Activated CD8-positive, alpha-beta memory T cell treated with anti-CD3 and anti-CD28 coated beads, Interleukin-2, amount 50 U/mL, for 24 hours (primary cell): Measurements from ENCODE around the gene MPO.

Experiments
- DNase-seq: peaks from one replicate; pipeline ENCODE4 v3.0.0-alpha.2; 2020; ENCODE audit errors: extremely low read depth

MPO gene

GRCh38 chr17:58264407-58265103 is 16.2 kb downstream of the MPO start:
- no peak for DNase-seq

- DNase-seq, result no peak
These were observed 17.0 kb downstream of the MPO start for GRCh38 chr17:58263773-58264172.

- DNase-seq, result no peak
These were observed 18.6 kb downstream of the MPO start for GRCh38 chr17:58262149-58262548.

DNA sequence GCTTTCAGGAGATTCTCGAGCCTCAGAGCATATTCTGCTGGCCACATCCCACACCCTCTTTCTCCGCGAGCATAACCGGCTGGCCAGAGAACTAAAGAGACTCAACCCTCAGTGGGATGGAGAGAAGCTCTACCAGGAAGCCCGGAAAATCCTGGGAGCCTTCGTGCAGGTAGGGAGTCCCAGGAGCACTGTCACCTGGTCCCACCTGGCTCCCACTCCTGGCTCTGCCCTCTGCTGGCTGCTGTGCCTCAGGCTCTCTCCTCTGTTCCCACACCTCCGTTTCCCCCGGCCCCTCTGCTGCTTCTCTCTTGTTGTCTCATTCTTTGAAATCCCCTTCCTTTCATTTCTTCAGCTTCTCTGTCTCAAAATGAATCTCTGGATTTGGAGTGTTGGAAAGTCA is 25.9 kb downstream of the MPO start:
- no peak for DNase-seq

DNA sequence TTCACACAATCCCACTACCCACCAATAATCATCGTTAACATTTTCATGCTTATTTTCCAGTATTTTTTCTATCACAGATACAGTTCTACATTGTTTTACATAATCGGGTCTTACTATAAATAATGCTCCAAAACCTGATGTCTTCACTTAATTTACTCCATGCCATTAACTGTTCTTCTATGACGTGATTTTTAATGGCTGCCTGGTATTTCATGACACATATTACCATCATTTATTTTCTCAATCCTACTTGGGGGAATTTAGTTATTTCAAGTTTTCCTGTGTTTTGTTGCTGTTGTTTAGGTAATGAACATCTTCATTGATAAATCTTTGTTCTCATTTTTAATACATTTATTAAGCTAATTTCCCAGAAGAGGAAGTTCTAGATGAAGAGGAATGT is 27.7 kb downstream of the MPO start:
- no peak for DNase-seq

DNA sequence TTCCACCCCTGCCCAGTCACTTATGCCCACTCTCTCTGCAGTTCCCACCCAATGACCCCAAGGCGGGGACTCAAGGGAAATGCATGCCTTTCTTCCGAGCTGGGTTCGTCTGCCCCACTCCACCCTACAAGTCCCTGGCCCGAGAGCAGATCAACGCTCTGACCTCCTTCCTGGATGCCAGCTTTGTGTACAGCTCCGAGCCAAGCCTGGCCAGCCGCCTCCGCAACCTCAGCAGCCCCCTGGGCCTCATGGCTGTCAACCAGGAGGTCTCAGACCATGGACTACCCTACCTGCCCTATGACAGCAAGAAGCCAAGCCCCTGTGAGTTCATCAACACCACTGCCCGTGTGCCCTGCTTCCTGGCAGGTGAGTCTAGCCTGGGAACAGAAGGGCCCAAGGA is 28.6 kb downstream of the MPO start:
- no peak for DNase-seq

- no peak for DNase-seq
These were observed 30.3 kb downstream of the MPO start for GRCh38 chr17:58250344-58251011.

GRCh38 chr17:58249270-58250133 is 31.2 kb downstream of the MPO start:
- peak; percentile 53 for DNase-seq

GRCh38 chr17:58248955-58249269 is 31.8 kb downstream of the MPO start:
- no peak for DNase-seq

GRCh38 chr17:58247511-58248363 is 33.0 kb downstream of the MPO start:
- no peak for DNase-seq

DNA sequence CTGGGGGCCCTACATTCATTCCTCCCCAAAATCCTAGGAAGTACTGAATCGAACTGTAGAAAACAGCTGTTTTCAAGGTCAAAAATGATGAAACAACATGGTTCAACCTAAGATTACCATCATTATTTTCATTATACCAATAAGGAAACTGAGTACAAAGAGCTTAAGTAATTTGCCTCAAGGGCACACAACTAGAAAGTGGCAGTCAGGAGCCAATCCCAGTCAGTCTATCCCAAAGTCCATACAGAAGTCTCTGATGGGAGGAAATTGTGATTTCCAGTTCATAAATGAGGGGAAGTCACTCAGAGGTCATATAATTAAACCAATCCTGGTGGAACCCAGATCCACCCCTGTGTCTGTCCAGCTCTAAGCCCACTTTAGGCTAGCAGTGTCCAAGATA is 34.0 kb downstream of the MPO start:
- no peak for DNase-seq

DNA sequence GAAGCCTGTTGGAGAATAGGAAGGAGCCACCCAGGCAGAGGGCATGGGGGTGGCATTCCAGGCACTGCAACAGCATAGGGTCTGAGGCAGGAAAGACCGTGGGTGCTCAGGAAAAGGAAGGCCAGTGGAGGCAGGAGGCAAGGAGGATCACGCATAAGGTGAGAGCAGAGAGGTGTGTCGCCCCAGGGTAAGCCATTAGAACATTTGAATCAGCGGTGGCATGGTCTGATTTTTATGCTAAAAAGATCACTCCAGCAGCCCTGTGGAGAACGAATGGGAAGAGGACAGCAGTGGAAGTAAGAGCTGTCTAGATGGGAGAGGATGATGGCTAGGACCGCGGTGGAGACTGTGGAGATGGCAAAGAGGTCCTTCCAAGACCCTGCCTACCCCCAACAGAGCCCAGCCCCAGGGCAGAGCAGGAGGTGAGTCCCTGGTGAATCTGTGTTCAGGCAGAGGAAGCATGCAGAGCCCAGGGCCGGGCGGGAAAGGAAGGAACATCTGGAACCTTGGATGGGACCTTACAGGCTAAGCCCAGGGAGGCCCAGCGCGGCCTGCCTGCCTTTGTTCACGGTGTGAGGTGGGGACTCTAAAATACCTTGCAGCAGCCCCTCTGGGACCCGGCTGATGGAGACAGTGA is 34.5 kb downstream of the MPO start:
- no peak for DNase-seq

- no peak for DNase-seq
These were observed 35.2 kb downstream of the MPO start for GRCh38 chr17:58245428-58246103.

DNA sequence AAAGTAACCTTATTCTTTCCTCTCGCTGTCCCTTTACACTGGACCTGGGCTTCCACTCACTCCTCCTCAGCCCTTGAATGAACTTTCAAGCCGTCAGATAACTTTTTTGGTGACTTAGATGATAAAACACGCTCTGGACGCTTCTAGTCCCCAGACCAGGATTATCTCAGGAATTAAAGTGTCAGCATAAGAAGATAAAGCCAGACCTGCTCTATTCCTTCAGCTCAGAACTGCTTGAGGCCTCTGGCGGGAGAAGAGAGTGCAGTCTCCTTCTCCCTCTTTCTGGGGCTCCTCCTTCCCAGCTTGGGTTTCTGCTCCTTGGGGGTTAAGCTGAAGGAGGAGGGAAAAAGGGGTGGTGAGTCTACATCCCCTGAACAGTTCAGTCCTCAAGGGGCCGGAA is 35.8 kb downstream of the MPO start:
- no peak for DNase-seq

DNA sequence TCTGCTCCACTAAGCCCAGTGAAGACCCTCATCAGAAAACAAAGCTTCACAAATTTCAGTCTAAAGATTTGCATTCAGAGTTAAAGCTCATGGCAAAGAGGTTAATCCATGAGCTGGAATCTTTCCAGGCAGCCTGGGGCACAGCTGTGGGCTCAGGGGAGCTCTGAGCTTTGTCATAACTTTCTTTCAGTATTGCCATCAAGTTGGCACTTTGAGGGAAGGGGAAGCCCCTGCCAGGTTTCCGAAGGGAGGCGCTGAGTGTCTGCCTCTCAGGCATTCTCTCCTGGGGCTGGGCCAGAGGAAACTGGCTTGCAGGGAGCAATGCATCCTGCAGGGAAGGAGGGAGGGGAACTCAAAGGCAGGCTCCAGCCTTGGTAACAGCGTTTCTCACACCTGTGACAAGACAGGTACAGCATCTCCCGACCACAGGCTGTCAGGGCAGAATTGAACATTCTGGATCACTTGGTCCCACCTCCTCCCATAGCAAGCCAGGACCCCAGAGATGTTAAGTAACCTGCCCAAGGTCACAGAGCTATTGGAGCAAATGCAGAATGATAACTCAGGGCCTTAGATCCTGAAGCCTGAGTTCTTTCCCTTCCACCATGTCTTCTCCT is 38.5 kb downstream of the MPO start:
- DNase-seq, result no peak

DNA sequence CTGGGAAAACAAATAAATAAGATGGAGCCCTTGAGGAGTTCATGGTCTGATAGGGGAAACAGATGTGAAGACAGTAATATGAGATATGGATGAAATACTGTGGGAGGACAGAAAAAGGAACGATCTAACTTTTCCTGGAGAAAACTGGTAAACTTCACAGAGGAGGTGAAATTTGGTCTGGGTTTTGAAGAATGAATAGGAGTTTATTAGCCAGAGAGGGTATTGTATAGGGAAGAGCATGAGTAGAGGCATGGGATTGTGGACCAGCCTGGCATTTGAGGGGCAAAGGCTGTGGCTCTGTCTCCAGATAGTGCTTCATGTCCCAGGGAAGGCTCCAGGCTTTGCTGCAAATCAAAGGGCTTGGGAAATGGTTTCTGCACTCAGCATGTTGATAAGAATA is 40.7 kb downstream of the MPO start:
- no peak for DNase-seq

GRCh38 chr17:58238147-58238634 is 42.5 kb downstream of the MPO start, which contains the start of gene LPO:
TSS of gene LPO (plus strand) at chr17:58238584. CDS start at chr17:58242980, 4,396 bp downstream.
- DNase-seq, result no peak

GRCh38 chr17:58236394-58236793 is 44.3 kb downstream of the MPO start:
- DNase-seq, result no peak

- no peak for DNase-seq
These were observed 44.9 kb downstream of the MPO start for GRCh38 chr17:58235821-58236220.

GRCh38 chr17:58234512-58234911 is 46.2 kb downstream of the MPO start:
- no peak for DNase-seq
